WTC11 (cell line): ENCODE data around the gene SLC49A3.

ENCODE experiments used
- JUN ChIP-seq: sonication (generic); formaldehyde crosslinking; IDR thresholded peaks from 2 replicates; pipeline ENCODE4 v1.8.0; 2023; ENCODE audit warnings: mild to moderate bottlenecking, missing genetic modification reagents
- SP1 ChIP-seq: sonication (generic); formaldehyde crosslinking; conservative IDR thresholded peaks from 2 replicates; pipeline ENCODE4 v1.8.1; 2022; ENCODE audit warnings: missing genetic modification reagents
- TF ChIP-seq, protein P1 (sequence below): sonication (generic); formaldehyde crosslinking; IDR thresholded peaks from 2 replicates; pipeline ENCODE4 v1.8.1; 2022; ENCODE audit warnings: mild to moderate bottlenecking, moderate library complexity, missing genetic modification reagents
- TF ChIP-seq, protein P2 (sequence below): fragments of 200-600 bp; IDR thresholded peaks from 2 replicates; pipeline ENCODE4 v1.8.0; 2022; ENCODE audit warnings: antibody characterized with exemption
- TF ChIP-seq, protein P3 (sequence below): sonication (generic); formaldehyde crosslinking; IDR thresholded peaks from 2 replicates; pipeline ENCODE4 v1.8.0; 2022; ENCODE audit warnings: mild to moderate bottlenecking, missing genetic modification reagents

DNA sequence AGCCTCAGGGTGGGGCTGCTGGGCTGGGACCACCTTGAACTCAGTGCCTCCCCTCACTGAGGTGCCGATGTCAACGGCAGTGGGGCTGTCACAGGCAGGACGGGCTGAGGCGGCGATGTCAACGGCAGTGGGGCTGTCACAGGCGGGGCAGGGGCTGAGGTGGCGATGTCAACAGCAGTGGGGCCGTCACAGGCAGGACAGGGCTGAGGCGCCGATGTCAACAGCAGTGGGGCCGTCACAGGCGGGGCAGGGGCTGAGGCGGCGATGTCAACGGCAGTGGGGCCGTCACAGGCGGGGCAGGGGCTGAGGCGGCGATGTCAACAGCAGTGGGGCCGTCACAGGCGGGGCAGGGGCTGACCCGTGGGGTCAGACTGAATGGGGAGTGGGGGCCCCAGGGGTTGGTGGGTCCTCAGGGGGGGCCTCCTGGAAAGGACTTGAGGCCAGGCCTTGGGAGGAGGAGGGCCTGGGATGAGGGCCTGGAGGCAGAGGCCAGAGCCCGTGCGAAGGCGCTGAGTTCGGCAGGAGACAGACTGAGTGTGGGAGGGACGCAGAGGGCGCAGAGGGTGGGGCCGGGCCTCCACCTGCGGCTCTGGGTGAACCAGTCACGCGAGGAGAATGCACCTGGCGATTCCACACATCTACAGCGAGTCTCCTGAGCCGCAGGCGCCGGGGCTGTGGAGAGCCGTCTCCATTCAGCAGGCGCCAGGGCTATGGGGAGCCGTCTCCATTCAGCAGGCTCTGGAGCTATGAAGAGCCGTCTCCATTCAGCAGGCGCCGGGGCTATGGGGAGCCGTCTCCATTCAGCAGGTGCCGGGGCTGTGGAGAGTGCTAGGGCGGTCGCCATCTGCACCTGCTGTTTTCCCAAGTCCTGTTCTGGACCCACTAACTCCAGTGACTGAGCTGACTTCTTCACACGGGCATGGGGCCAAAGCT lies 37.7 kb downstream of the SLC49A3 start:
- TF ChIP-seq, protein P1, sequence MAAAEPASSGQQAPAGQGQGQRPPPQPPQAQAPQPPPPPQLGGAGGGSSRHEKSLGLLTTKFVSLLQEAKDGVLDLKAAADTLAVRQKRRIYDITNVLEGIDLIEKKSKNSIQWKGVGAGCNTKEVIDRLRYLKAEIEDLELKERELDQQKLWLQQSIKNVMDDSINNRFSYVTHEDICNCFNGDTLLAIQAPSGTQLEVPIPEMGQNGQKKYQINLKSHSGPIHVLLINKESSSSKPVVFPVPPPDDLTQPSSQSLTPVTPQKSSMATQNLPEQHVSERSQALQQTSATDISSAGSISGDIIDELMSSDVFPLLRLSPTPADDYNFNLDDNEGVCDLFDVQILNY (CRISPR knock-in tag) = no peak
- TF ChIP-seq SP1 (CRISPR knock-in tag) (no peak), JUN (no peak)
- TF ChIP-seq, protein P2, sequence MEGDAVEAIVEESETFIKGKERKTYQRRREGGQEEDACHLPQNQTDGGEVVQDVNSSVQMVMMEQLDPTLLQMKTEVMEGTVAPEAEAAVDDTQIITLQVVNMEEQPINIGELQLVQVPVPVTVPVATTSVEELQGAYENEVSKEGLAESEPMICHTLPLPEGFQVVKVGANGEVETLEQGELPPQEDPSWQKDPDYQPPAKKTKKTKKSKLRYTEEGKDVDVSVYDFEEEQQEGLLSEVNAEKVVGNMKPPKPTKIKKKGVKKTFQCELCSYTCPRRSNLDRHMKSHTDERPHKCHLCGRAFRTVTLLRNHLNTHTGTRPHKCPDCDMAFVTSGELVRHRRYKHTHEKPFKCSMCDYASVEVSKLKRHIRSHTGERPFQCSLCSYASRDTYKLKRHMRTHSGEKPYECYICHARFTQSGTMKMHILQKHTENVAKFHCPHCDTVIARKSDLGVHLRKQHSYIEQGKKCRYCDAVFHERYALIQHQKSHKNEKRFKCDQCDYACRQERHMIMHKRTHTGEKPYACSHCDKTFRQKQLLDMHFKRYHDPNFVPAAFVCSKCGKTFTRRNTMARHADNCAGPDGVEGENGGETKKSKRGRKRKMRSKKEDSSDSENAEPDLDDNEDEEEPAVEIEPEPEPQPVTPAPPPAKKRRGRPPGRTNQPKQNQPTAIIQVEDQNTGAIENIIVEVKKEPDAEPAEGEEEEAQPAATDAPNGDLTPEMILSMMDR = no peak
- TF ChIP-seq, protein P3, sequence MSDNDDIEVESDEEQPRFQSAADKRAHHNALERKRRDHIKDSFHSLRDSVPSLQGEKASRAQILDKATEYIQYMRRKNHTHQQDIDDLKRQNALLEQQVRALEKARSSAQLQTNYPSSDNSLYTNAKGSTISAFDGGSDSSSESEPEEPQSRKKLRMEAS = no peak
